HUES6 (cell line): Measurements from ENCODE around the gene RNU1-2.
"Not testable (repeated sequence)": the region's sequence is repeated elsewhere in the genome, so short reads cannot be mapped to it uniquely, and the experiment has no call there.

Source experiments
- H3K27ac ChIP-seq: 2 replicates; pipeline ENCODE4 v1.7.0; 2013; ENCODE audit warnings: low read depth, mild to moderate bottlenecking, low read length, inconsistent platforms
- H3K27me3 ChIP-seq: 2 replicates; pipeline ENCODE4 v1.6.1; 2013; ENCODE audit warnings: low read length; ENCODE audit not compliant: control insufficient read depth, insufficient read depth
- H3K36me3 ChIP-seq: 2 replicates; pipeline ENCODE4 v1.6.1; 2013; ENCODE audit warnings: low read length; ENCODE audit not compliant: control insufficient read depth, insufficient read depth
- H3K4me1 ChIP-seq: 2 replicates; pipeline ENCODE4 v1.6.1; 2013; ENCODE audit warnings: low read length; ENCODE audit not compliant: control insufficient read depth, insufficient read depth
- H3K4me3 ChIP-seq: 2 replicates; pipeline ENCODE4 v1.5.1; 2013; ENCODE audit warnings: low read depth, low read length
- H3K9ac ChIP-seq: one replicate; pipeline ENCODE4 v1.6.1; 2013; ENCODE audit warnings: mild to moderate bottlenecking, low read length
- H3K9me3 ChIP-seq: 2 replicates; pipeline ENCODE4 v1.6.1; 2013; ENCODE audit warnings: low read depth, low read length; ENCODE audit not compliant: control insufficient read depth, insufficient read depth

Gene RNU1-2

DNA sequence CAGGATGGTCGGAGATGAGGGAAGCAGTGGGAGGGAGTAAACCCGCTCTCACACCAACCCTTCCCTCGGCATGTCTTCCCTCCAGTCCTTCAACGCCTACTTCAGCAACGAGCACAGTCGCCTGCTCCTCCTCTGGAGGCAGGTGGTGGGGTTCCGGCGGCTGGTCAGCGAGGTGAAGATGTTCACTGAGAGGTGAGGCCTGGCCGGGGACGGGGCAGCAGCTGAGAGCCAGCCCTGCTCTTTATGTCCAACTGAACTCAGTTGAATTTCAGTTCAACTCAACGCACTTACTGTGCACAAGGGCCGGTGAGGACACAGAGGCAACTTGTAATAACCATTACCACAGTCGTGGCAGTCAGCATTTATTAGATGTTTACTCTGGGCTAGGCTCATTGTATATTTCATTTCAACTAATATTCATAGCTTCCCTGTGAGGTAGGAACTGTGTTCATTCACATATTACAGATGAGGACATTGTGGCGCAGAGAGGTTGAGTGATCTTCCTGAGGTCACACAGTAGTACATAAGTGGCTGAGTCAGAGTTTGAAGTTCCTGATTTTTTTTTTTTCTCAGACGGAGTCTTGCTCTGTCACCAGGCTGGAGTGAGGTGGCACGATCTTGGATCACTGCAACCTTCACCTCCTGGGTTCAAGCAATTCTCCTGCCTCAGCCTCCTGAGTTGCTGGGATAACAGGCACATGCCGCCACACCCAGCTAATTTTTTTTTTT lies 35.6 kb downstream of the RNU1-2 start:
- H3K4me1 ChIP-seq, result peaks cover 15% of the 10 kb centered on the region
- not testable (repeated sequence) for H3K9ac ChIP-seq
- peaks cover 52% of the 10 kb centered on the region for H3K36me3 ChIP-seq

GRCh38 chr1:16933945-16934344 lies 38.2 kb downstream of the RNU1-2 start:
- not testable (repeated sequence) for H3K9ac ChIP-seq, H3K27me3 ChIP-seq, H3K27ac ChIP-seq, H3K9me3 ChIP-seq, H3K4me3 ChIP-seq
- Histone ChIP-seq H3K4me1 (peaks cover 18% of the 10 kb centered on the region), H3K36me3 (peaks cover 60% of the 10 kb centered on the region)

More for the DNA sequence above, 35.6 kb downstream of the RNU1-2 start:
- not testable (repeated sequence) for H3K27me3 ChIP-seq, H3K9me3 ChIP-seq, H3K4me3 ChIP-seq, H3K27ac ChIP-seq

GRCh38 chr1:16936580-16936979 lies 40.8 kb downstream of the RNU1-2 start:
- H3K27ac ChIP-seq, H3K4me3 ChIP-seq, H3K27me3 ChIP-seq, H3K9me3 ChIP-seq, H3K9ac ChIP-seq: not testable (repeated sequence)
- Histone ChIP-seq H3K36me3 (peaks cover 55% of the 10 kb centered on the region), H3K4me1 (peaks cover 17% of the 10 kb centered on the region)

GRCh38 chr1:16938351-16939321 lies 42.9 kb downstream of the RNU1-2 start:
- Histone ChIP-seq H3K27ac (no peak overlapping the region), H3K9me3 (no peaks in the 10 kb centered on the region), H3K4me3 (peak overlapping the region; percentile 57), H3K9ac (peak overlapping the region; percentile 15), H3K36me3 (peaks cover 53% of the 10 kb centered on the region), H3K4me1 (peaks cover 17% of the 10 kb centered on the region), H3K27me3 (no peaks in the 10 kb centered on the region)

- Histone ChIP-seq H3K4me1 (peaks cover 17% of the 10 kb centered on the region), H3K36me3 (peaks cover 54% of the 10 kb centered on the region), H3K4me3 (peak overlapping the region; percentile 43; the same call in 1 of the 2 replicates)
- not testable (repeated sequence) for H3K27me3 ChIP-seq, H3K27ac ChIP-seq, H3K9me3 ChIP-seq, H3K9ac ChIP-seq
Observed at GRCh38 chr1:16939386-16940180, 43.8 kb downstream of the RNU1-2 start.

DNA sequence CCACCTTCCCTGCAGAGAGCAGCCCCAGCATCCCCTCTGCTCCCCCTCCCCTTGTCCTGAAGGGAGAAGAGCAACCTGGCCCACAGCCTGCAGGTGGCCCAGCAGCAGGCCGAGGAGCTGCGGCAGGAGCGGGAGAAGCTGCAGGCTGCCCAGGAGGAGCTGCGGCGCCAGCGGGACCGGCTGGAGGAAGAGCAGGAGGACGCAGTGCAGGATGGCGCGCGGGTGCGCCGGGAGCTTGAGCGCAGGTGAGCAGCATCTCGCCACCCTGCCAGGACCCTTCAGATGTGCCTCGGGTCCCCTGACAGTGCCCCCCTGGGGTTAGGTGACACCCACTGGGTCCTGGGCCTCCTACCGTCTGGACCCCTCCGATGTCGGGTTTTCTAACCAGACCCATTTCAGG lies 48.3 kb downstream of the RNU1-2 start:
- Histone ChIP-seq H3K27ac (no peak overlapping the region), H3K9me3 (no peaks in the 10 kb centered on the region), H3K4me1 (peaks cover 7% of the 10 kb centered on the region), H3K36me3 (peaks cover 65% of the 10 kb centered on the region), H3K4me3 (no peak overlapping the region), H3K9ac (no peak overlapping the region), H3K27me3 (no peaks in the 10 kb centered on the region)

GRCh38 chr1:16945512-16945911 lies 49.7 kb downstream of the RNU1-2 start:
- not testable (repeated sequence) for H3K27me3 ChIP-seq, H3K9me3 ChIP-seq

More at GRCh38 chr1:16945512-16945911, 49.7 kb downstream of the RNU1-2 start:
- H3K36me3 ChIP-seq, result peaks cover 64% of the 10 kb centered on the region
- not testable (repeated sequence) for H3K9ac ChIP-seq, H3K4me3 ChIP-seq, H3K4me1 ChIP-seq, H3K27ac ChIP-seq
